Activated CD8-positive, alpha-beta memory T cell treated with anti-CD3 and anti-CD28 coated beads, Interleukin-2, amount 50 U/mL, for 24 hours (primary cell): ENCODE data around the gene GUCY1A1.
"Not testable (repeated sequence)": the region's sequence is repeated elsewhere in the genome, so short reads cannot be mapped to it uniquely, and the experiment has no call there.

Source experiments
- DNase-seq: peaks from one replicate; pipeline ENCODE4 v3.0.0-alpha.2; 2020; ENCODE audit errors: extremely low read depth

GUCY1A1 gene

DNA sequence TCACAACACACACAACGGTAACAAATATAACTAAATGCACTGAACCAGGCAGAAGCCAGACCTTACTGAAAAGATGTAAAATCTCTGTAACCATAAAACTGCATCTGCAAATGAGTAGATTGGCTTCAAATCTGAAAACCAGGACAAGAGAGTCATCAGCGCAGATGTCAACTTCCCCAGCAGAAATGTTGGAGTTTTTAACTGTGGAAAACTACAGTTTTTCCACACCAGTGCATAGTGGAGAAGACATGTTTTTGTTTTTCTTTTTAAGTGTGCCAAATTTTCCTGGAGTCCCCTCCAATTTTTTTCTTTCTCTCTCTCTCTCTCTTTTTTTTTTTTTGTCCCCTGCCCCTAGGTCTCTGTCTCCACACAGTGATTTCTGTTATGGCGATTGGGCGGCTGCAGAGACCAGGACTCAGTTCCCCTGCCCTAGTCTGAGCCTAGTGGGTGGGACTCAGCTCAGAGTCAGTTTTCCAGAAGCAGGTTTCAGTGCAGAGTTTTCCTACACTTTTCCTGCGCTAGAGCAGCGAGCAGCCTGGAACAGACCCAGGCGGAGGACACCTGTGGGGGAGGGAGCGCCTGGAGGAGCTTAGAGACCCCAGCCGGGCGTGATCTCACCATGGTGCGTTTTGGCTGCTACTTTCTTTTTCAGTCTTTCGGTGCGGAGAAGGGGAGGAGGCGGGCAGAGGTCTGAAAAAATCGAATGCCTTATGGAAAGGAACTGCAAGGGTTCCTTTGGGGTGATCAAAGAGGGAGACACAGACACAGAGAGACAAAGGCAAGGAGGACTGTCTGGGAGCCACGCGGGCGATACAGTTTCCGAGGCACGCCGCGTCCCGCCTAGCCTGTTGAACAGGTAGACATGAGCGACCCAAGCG is at the start of gene GUCY1A1:
Gene GUCY1A1, plus strand, starts transcription at position 505 of the 878 bp plus-strand sequence. CDS start 30,020 bp downstream, outside the sequence.
- no peak for DNase-seq

- DNase-seq = no peak
Measured at GRCh38 chr4:155617296-155617695, 49.4 kb upstream of the GUCY1A1 start.

DNA sequence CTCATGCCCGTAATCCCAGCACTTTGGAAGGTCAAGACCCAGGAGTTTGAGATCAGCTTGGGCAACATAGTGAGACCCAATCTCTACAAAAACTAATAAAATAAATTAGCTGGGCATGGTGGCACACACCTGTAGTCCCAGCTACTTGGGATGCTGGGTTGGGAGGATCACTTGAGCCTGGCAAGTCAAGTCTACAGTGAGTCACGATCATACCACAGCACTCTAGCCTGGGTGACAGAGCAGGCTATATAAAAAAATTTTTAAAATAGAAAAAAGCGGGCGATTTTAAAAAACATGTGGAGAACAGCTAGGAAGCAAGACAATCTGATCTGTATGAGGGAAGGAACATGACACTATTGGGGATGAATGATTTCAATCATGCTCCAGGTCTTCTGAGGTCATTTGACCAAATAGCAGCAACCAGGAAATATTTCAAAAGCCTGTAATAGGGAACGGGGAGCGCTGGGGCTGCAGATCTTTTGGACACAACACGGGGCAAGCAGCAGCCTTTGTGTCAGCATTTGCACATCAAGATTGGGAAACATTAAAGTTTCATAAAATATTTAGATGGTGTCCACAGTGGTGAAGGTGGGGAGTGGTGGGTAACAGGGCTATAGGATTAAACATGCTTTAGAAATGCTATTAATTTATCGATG is 48.3 kb upstream of the GUCY1A1 start:
- DNase-seq = no peak

DNA sequence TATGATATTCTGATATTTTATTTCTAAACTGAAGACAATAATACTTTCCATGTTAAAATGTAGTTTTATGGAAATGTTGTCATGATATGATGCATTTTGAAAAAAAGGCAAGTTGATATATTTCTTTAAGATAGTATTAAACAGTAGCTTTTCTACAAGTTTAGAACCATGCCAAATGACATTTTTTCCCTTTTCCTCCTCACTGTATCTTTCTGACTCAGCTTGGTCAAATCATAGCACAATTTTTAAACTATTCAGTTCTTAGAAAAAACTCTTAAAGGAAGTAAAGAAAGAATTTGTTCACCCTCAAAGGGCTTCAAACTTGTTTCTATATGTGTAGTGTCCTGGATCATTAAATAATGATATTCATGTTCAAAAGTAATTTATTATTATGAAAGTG is 46.0 kb upstream of the GUCY1A1 start:
- DNase-seq = no peak

GRCh38 chr4:155624478-155624877 is 42.2 kb upstream of the GUCY1A1 start:
- DNase-seq = no peak

GRCh38 chr4:155626561-155626960 is 40.1 kb upstream of the GUCY1A1 start:
- no peak for DNase-seq

DNA sequence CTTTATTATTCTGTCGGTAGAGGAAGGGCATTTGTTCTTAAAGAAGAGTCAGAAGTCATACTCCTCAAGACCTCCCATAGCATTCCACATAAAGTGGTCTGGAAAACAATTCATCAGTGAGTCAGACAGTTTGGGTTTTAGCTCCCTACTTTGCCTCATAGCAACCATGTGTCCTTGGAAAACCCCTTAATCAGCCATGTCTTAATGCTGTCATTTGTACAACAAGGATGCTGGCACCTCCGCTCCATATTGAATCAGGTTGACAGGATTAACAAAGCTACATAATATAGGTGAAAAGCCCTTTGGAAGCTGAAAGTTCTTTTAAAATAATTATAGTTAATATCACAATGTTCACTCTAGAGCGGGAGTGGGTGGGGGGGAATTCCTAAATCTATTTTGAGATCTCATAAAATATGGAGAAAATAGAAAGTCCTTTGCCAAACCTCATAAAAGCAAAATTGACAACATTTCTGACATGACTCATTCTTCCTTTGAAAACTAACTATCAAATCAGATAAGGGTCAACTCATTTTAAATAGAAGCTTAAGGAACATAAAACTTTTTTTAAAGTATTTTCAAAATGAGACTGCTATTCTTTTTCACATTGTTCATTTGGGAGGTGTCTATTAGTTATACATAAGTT is 37.3 kb upstream of the GUCY1A1 start:
- no peak for DNase-seq

DNA sequence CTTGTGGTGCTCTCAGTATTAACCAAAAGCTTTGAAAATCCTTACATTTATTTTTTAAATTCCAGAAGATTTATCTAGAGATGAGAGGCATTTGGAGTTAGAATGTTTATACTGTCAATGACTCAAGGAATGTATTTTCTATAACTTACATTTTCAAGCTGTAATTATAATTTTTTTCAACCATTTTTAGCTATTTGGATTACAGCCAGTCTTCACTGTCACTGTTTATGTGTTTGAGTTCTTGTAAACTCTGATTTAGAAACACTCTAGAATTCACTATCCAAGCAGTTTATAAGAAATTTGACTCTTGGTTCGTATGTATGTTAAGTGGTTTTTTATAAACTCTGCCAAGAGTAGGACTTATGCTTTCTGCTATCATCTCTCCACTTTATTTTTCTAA is 36.7 kb upstream of the GUCY1A1 start:
- DNase-seq = no peak

DNA sequence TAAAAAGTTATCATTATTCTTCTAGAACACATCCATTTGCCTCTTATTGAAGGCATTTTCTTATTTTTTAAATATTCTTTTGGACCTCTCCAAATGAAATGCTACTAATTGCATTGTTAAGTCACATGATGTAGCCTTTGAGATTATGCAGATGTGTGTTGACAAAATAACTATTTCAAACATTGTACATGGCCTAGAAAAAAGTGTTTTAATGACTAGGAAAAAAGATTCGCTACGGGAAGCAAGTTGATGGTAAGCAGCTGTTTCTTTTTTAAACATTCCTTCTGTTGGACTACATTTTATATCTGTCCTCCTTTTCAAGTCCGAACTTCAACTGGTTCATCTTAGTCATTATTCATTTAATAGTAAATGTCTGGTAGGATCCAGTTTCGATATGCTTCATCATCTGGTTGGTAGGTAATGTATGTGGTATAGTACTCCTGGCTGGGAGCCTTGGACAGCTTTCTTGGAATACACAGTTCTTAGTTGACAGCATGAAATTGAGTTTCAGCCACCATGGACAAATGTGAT is 34.3 kb upstream of the GUCY1A1 start:
- DNase-seq = no peak

DNA sequence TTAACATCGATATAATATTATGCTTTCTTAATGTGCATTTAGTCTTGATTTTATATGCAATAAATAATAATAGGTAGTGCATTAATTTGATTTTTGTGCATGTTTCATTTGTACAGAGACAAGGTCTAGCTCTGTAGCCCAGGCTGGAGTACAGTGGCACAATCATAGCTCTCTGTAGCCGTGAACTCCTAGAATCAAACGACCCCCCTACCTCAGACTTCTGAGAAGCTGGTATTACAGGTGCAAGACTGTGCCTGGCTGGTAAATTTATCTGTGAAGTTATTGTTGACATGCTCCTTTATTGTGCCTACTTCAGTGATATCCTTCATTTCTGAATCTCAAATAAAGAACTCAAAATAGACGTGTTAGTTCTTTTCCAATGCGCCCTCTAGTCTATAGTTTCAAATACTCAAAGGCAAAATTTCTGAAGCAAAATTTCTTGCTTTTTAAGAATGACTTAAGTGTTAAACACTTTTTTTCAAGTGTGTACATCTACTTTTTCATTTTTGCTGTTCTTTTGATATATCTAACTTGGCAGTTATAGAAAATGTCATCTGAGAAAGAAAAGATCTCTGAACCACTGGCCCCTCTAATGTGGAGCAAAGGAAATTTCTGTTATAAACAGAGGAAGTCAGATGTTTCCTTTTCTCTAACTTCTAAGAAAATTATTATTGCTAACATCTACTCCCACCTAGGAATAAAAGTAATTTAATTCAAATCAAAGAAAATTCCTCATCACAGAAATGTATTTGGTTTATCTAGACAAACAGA is 28.3 kb upstream of the GUCY1A1 start:
- no peak for DNase-seq

GRCh38 chr4:155639704-155640523 is 26.7 kb upstream of the GUCY1A1 start:
- DNase-seq = no peak

DNA sequence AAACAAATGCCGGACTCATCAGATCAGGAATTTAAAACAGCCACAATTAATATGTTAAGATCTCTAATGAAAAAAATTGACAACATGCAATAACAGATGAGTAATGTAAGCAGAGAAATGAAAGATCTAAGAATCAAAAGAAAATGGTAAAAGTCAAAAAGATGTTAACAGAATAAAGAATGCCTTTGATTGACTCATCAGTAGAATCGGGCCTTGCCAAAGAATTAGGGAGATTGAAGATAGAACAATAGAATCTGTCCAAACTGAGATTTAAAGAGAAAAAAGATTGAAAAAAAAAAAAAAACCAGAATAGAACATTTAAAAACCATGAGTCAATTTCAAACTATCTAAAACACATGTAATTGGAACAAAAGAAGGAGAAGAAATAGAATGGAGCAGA is 25.9 kb upstream of the GUCY1A1 start:
- no peak for DNase-seq

DNA sequence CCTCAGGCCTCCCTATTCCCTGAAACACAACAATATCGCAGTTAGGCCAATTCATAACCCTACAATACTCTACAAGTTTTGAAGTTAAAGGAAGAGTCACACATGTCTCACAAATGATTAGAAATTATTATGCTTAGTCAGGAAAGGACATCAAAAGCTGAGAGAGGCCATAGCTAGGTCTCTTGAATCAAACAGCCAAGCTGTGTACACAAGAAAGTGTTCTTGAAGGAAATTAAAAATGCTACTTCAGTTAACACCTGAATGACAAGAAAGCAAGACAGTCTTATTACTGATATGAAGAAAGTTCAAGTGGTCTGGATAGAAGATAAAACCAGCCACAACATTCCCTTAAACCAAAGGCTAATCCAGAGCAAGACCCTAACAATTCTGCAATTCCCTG is 23.6 kb upstream of the GUCY1A1 start:
- DNase-seq = no peak

- DNase-seq = no peak
Measured at GRCh38 chr4:155646001-155646400, 20.6 kb upstream of the GUCY1A1 start.

- not testable (repeated sequence) for DNase-seq
Measured at GRCh38 chr4:155650785-155651184, 15.9 kb upstream of the GUCY1A1 start.

GRCh38 chr4:155653052-155653451 is 13.6 kb upstream of the GUCY1A1 start:
- DNase-seq = no peak

DNA sequence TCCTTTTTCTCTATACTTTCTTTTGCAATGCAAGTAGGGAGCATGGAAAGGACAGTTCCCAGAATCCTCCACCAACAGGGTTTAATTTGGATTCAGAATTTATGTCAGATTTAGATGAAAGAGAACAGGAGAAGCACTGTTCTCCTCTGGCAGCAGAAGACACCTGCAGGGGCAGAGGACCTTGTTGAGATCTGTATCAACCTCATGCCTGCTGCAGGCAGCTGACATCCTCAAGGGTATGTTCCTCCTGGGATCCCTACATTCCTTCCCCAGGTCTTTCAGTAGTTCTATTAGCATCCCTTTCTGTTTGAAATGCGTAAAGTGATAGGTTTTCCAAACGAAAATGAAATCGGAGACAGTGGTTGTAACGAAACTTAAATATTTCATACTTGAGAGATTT is 10.6 kb upstream of the GUCY1A1 start:
- no peak for DNase-seq

GRCh38 chr4:155657169-155657568 is 9.5 kb upstream of the GUCY1A1 start:
- DNase-seq = no peak

- DNase-seq = no peak
Measured at GRCh38 chr4:155657985-155658680, 8.5 kb upstream of the GUCY1A1 start.

- DNase-seq = no peak
Measured at GRCh38 chr4:155658681-155659064, 8.0 kb upstream of the GUCY1A1 start.
